Measurements from ENCODE around the gene FAM184A.

DNA sequence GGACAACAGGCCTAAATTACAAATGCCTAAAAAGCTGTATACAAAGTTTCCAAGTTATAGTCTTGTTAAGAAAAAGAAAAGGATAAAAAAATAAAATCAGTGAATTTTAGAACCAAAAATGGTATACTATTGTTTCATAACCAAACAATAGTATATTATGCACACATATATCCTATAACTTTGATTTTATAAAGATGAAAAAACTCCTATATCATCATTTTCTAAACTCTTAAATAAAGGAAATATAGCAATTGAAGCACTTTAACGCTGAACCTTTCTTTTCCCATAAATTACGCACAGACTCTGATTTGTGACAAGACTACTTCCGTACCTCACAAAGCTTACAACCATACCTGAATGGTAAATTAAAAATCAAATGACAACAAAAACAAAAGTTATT is 107.6 kb downstream of the FAM184A start:
- no peak for TF ChIP-seq CTCF (IDR thresholded peaks at IDR 0.05)
- no peak for TF ChIP-seq POLR2A (IDR thresholded peaks at IDR 0.05)
